GM23248 (cell line): ENCODE results near the gene IL17RC.

ENCODE experiments used
- EZH2 ChIP-seq: fragments of 200-600 bp; sonication (generic); IDR thresholded peaks from 2 replicates; pipeline ENCODE4 v1.6.1; 2018; ENCODE audit warnings: antibody characterized with exemption, mild to moderate bottlenecking; ENCODE audit not compliant: insufficient read depth, poor library complexity, severe bottlenecking
- EZH2phosphoT487 ChIP-seq: fragments of 200-600 bp; sonication (generic); IDR thresholded peaks from 2 replicates; pipeline ENCODE4 v1.6.1; 2018; ENCODE audit warnings: antibody characterized with exemption, moderate library complexity, mild to moderate bottlenecking, low read depth; ENCODE audit not compliant: insufficient read depth

DNA sequence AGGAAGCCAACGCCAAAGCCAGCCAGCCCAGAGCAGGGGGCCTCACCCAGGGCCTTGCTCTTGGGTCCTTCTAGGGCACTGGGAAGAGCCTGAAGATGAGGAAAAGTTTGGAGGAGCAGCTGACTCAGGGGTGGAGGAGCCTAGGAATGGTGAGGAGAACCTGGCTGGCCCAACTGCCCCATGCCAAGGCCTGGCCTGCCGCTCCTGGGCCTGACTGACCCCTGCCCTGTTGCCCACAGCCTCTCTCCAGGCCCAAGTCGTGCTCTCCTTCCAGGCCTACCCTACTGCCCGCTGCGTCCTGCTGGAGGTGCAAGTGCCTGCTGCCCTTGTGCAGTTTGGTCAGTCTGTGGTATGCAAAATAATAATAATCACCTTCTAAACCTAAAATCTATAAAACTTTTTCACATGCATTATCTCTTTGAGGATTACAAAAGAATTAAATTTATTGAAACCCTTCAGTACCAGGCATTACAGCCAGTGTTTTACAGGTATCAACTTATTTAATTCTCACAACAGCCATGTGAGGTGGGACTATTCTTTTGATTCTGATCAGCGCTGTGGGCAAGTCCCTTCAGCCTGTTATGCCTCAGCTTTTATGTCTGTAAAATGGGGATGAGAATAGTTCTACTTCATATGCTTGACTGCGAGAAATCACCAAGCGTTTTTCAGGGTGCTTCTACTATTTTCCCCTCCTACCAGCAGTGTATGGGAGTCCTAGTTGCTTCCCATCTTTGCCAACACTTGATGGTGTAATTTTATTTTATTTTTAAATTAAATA, 1.6 kb downstream of the IL17RC start:
- TF ChIP-seq EZH2, result no peak
- TF ChIP-seq EZH2phosphoT487, result no peak
